PC-9 (cell line): ENCODE data around the gene TREM2. TPM values are rescaled to one million over a fixed set of nuclear protein-coding genes. Genes with fewer than 3 reads are reported as not detected.

Experiments used
- BruUV-seq: library from RNA; stranded (reverse); fragments of 400-500 nt; replicated peaks from 2 replicates; lab custom pipeline; 2021; lab: Mats Ljungman, UMichigan
- CTCF ChIA-PET: fragments of 300-600 bp; sonication (Branson Sonifier 250); formaldehyde crosslinking; loops from one replicate; lab custom pipeline; 2022; ENCODE audit warnings: antibody characterized with exemption; lab: Charles Lee
- POLR2A ChIA-PET: fragments of 300-600 bp; sonication (Branson Sonifier 250); formaldehyde crosslinking; loops from one replicate; lab custom pipeline; 2022; ENCODE audit warnings: antibody characterized with exemption; ENCODE audit not compliant: unreplicated experiment; lab: Charles Lee
- DNase-seq, 2 experiments: peaks; one replicate each; pipeline versions ENCODE4 v3.0.0 to v3.0.0-alpha.2; 2015 to 2022; ENCODE audit warnings: mixed read lengths in 1 of 2
- H2AFZ ChIP-seq: fragments of 200-600 bp; sonication (generic); 2 replicates; pipeline ENCODE4 v1.8.1; 2017; ENCODE audit warnings: antibody characterized with exemption
- H3F3A ChIP-seq: fragments of 200-600 bp; sonication (generic); 2 replicates; pipeline ENCODE4 v1.8.1; 2017; ENCODE audit warnings: antibody characterized with exemption, mild to moderate bottlenecking, low read depth; ENCODE audit not compliant: insufficient read depth
- H3K27ac ChIP-seq: fragments of 200-600 bp; sonication (generic); 2 replicates; pipeline ENCODE4 v1.6.1; 2016; ENCODE audit warnings: mixed run types
- H3K27me3 ChIP-seq: fragments of 200-600 bp; sonication (generic); 2 replicates; pipeline ENCODE4 v1.6.1; 2016; ENCODE audit warnings: low read depth, mixed run types; ENCODE audit not compliant: insufficient read depth
- H3K36me3 ChIP-seq: fragments of 200-600 bp; sonication (generic); 2 replicates; pipeline ENCODE4 v1.6.1; 2016; ENCODE audit warnings: low read depth, mixed run types
- H3K4me1 ChIP-seq: fragments of 200-600 bp; sonication (generic); replicated peaks from 2 replicates; pipeline ENCODE4 v1.6.1; 2016; ENCODE audit warnings: mixed run types; ENCODE audit not compliant: insufficient read depth
- H3K4me2 ChIP-seq: fragments of 200-600 bp; sonication (generic); 2 replicates; pipeline ENCODE4 v1.6.1; 2017; ENCODE audit warnings: mixed run types
- H3K4me3 ChIP-seq: fragments of 200-600 bp; sonication (generic); 2 replicates; pipeline ENCODE4 v1.6.1; 2016; ENCODE audit warnings: mixed run types
- H3K79me2 ChIP-seq: fragments of 200-600 bp; sonication (generic); 2 replicates; pipeline ENCODE4 v1.6.1; 2017; ENCODE audit warnings: low read depth, mixed run types
- H3K9me2 ChIP-seq: fragments of 200-600 bp; sonication (generic); 2 replicates; pipeline ENCODE4 v1.8.1; 2017; ENCODE audit warnings: mild to moderate bottlenecking; ENCODE audit not compliant: insufficient read depth
- H3K9me3 ChIP-seq: fragments of 200-600 bp; sonication (generic); 2 replicates; pipeline ENCODE4 v1.8.1; 2016; ENCODE audit warnings: low read depth; ENCODE audit not compliant: insufficient read depth
- H4K20me1 ChIP-seq: fragments of 200-600 bp; sonication (generic); 2 replicates; pipeline ENCODE4 v1.8.1; 2017; ENCODE audit not compliant: insufficient read depth
- CTCF ChIP-seq: fragments of 200-600 bp; sonication (generic); conservative IDR thresholded peaks from 2 replicates; pipeline ENCODE4 v1.6.1; 2017; ENCODE audit warnings: mixed run types, antibody characterized with exemption, mild to moderate bottlenecking, moderate library complexity
- EZH2 ChIP-seq: fragments of 200-600 bp; sonication (generic); IDR thresholded peaks from 2 replicates; pipeline ENCODE4 v1.8.0; 2017; ENCODE audit warnings: antibody characterized with exemption, low read depth
- intact Hi-C: fragments of 100-400 bp; cut with micrococcal nuclease; formaldehyde crosslinking; loops from one replicate; pipeline ENCODE4 v1.10.0; 2022; ENCODE audit not compliant: unreplicated experiment
- total RNA-seq: library from RNA; stranded (reverse); gene quantifications from 2 replicates; pipeline ENCODE4 v1.2.3, GENCODE V29; 2021

The TREM2 gene
- total RNA-seq, 1 experiment from 2014 or later: not detected

- DNase-seq: peak; percentile 10 to 62
- H3K36me3 ChIP-seq: no peaks in the 10 kb centered on the region
- no peak overlapping the region for H3K27ac ChIP-seq
- H3K4me3 ChIP-seq: no peak overlapping the region
- no peak overlapping the region for H2AFZ ChIP-seq
- no peaks in the 10 kb centered on the region for H3K9me2 ChIP-seq
- CTCF ChIA-PET: interaction anchor here (1.2 kb wide), 1 partner anchor 854 kb away, joined by 3 read pairs; no protein-coding TSS in a partner anchor
- no peaks in the 10 kb centered on the region for H3K4me1 ChIP-seq
- H3K4me2 ChIP-seq: no peak overlapping the region
- POLR2A ChIA-PET: no interaction called here
- H3K79me2 ChIP-seq: no peaks in the 10 kb centered on the region
- H3F3A ChIP-seq: no peaks in the 10 kb centered on the region
- H4K20me1 ChIP-seq: no peaks in the 10 kb centered on the region
- no peak for TF ChIP-seq EZH2
- peak; percentile 68 for TF ChIP-seq CTCF
- peaks cover 57% of the 10 kb centered on the region for H3K27me3 ChIP-seq
- no TSS peak for BruUV-seq
- no peaks in the 10 kb centered on the region for H3K9me3 ChIP-seq
- intact Hi-C loops: loop anchor here (2.0 kb wide), 1 partner anchor 90 kb away; no protein-coding TSS in a partner anchor
These were observed 19.4 kb upstream of the TREM2 start for GRCh38 chr6:41182069-41183034.

GRCh38 chr6:41181566-41181965, 18.6 kb upstream of the TREM2 start:
- Histone ChIP-seq H3K4me3 (no peak overlapping the region), H3K4me2 (no peak overlapping the region)
- TF ChIP-seq EZH2 (no peak), CTCF (no peak)

GRCh38 chr6:41179163-41179562, 16.2 kb upstream of the TREM2 start:
- DNase-seq: no peak
- Histone ChIP-seq H3K9me3 (no peaks in the 10 kb centered on the region), H3K4me3 (no peak overlapping the region), H3K36me3 (no peaks in the 10 kb centered on the region), H4K20me1 (no peaks in the 10 kb centered on the region), H3K4me1 (no peaks in the 10 kb centered on the region), H3F3A (no peaks in the 10 kb centered on the region), H3K27ac (no peak overlapping the region), H3K27me3 (peaks cover 63% of the 10 kb centered on the region), H3K9me2 (no peaks in the 10 kb centered on the region), H2AFZ (no peak overlapping the region), H3K4me2 (no peak overlapping the region), H3K79me2 (no peaks in the 10 kb centered on the region)
- intact Hi-C loops: no loop called here
- ChIA-PET CTCF (no interaction called here), POLR2A (interaction anchor here (0.5 kb wide), 1 partner anchor 1538 kb away, joined by 4 read pairs; no protein-coding TSS in a partner anchor)
- TF ChIP-seq EZH2: no peak
- no peak for TF ChIP-seq CTCF
- BruUV-seq: no TSS peak

More at GRCh38 chr6:41181566-41181965, 18.6 kb upstream of the TREM2 start:
- no peaks in the 10 kb centered on the region for H3K79me2 ChIP-seq
- no peak overlapping the region for H3K27ac ChIP-seq
- H3F3A ChIP-seq: no peaks in the 10 kb centered on the region
- H3K4me1 ChIP-seq: no peaks in the 10 kb centered on the region
- no peak overlapping the region for H2AFZ ChIP-seq
- no peaks in the 10 kb centered on the region for H3K36me3 ChIP-seq
- intact Hi-C loops: no loop called here
- peaks cover 65% of the 10 kb centered on the region for H3K27me3 ChIP-seq
- no TSS peak for BruUV-seq
- no peaks in the 10 kb centered on the region for H3K9me2 ChIP-seq
- DNase-seq: no peak
- ChIA-PET CTCF (interaction anchor here (1.2 kb wide), 1 partner anchor 853 kb away, joined by 3 read pairs; no protein-coding TSS in a partner anchor), POLR2A (no interaction called here)
- H3K9me3 ChIP-seq: no peaks in the 10 kb centered on the region
- H4K20me1 ChIP-seq: no peaks in the 10 kb centered on the region
